ENCODE data around the gene MAT1A. TPM values are rescaled to one million over a fixed set of nuclear protein-coding genes. Genes with fewer than 3 reads are reported as not detected.
"Not testable (repeated sequence)": the region's sequence is repeated elsewhere in the genome, so short reads cannot be mapped to it uniquely, and the experiment has no call there.

The MAT1A gene
- polyA plus RNA-seq, 3 donors = not detected

DNA sequence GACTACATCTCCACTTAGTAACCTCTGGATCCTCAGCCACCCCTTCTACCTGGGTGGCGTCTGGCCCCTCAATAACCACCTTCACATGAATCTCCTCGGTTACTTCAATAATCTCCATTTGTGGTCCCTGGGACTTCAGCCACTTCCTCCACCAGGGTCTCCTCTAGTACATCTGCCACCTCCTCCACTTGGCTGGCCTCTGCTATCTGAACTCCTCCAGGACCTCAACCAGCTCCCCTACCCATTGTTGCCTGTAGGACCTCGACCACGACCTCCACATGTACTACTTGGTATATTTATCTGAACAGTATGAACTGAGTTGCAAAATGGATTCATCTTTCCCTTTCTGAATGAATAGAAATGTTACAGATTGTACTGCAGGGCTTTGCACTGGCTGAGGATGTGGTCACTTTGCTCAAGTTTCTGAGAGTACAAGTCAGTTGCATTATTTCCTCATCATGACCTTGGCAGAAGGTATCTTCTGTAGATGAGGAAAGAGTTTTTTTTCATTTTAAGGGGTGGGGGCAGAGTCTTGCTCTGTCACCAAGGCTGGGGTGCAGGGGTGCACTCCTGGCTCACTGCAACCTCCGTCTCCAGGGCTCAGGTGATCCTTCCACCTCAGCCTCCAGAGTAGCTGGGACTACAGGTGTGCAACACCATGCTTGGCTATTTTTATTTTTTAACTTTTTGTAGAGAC, 36.0 kb downstream of the MAT1A start:
- peaks cover 1 to 4% (median 2%) of the 10 kb centered on the region in 3 donors for H3K27me3 Mint-ChIP-seq (ENCODE audit: low read depth in 3 of 3)
- no peak overlapping the region for H3K4me3 ChIP-seq (replicated peaks in 1 of 3; ENCODE audit: low read depth in 2 of 3, low read length in 3 of 3)
- no peaks in the 10 kb centered on the region for H3K9me3 ChIP-seq (replicated peaks in 1 of 2; ENCODE audit: control insufficient read depth in 1 of 2, insufficient read depth in 1 of 2, low read length in 2 of 2)
- peaks cover 0 to 3% (median 0%) of the 10 kb centered on the region in 7 donors for H3K9me3 Mint-ChIP-seq
- peak overlapping the region; percentile 19 for H3K9ac ChIP-seq (ENCODE audit: insufficient read depth, low read length, poor library complexity, severe bottlenecking)
- no peaks in the 10 kb centered on the region for H3K27me3 ChIP-seq (ENCODE audit: control insufficient read depth in 2 of 2, insufficient read depth in 2 of 2, low read length in 2 of 2)
- 8% methylated on average over 3 of the region's 5 CpGs for WGBS (ENCODE audit: insufficient coverage)
- peak overlapping the region in 1 of 2 donors; percentile 24 for H3K27ac ChIP-seq (ENCODE audit: low read depth in 1 of 2, low read length in 2 of 2)
- H3K4me2 ChIP-seq (replicated peaks; ENCODE audit: extremely low read depth, low read length, poor library complexity, severe bottlenecking) = peak overlapping the region; percentile 20
- H3K79me2 ChIP-seq (ENCODE audit: insufficient read depth, low read length) = no peaks in the 10 kb centered on the region
- H2AFZ ChIP-seq (ENCODE audit: insufficient read depth, low read depth, low read length, poor library complexity, severe bottlenecking) = no peak overlapping the region
- H3K4me1 Mint-ChIP-seq = peaks cover 38% of the 10 kb centered on the region
- intact Hi-C loops (cut with micrococcal nuclease) = no loop called here
- H3K27ac Mint-ChIP-seq = peak overlapping the region in 4 of 7 donors; percentile 41 to 87 (median 66)
- no peaks in the 10 kb centered on the region for H3K36me3 Mint-ChIP-seq
- TF ChIP-seq, protein P1, sequence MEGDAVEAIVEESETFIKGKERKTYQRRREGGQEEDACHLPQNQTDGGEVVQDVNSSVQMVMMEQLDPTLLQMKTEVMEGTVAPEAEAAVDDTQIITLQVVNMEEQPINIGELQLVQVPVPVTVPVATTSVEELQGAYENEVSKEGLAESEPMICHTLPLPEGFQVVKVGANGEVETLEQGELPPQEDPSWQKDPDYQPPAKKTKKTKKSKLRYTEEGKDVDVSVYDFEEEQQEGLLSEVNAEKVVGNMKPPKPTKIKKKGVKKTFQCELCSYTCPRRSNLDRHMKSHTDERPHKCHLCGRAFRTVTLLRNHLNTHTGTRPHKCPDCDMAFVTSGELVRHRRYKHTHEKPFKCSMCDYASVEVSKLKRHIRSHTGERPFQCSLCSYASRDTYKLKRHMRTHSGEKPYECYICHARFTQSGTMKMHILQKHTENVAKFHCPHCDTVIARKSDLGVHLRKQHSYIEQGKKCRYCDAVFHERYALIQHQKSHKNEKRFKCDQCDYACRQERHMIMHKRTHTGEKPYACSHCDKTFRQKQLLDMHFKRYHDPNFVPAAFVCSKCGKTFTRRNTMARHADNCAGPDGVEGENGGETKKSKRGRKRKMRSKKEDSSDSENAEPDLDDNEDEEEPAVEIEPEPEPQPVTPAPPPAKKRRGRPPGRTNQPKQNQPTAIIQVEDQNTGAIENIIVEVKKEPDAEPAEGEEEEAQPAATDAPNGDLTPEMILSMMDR (IDR thresholded peaks at IDR 0.05) = no peak
- no peaks in the 10 kb centered on the region for H4K20me1 ChIP-seq (ENCODE audit: insufficient read depth, low read length)
- DNase-seq = peak; percentile 4 to 11 (median 7)
- H3K4me1 ChIP-seq (ENCODE audit: control insufficient read depth in 1 of 2, insufficient read depth in 2 of 2, low read length in 2 of 2) = peaks cover 22 to 24% of the 10 kb centered on the region in 2 donors
- no peaks in the 10 kb centered on the region for H3K36me3 ChIP-seq (replicated peaks in 1 of 2; ENCODE audit: control insufficient read depth in 1 of 2, insufficient read depth in 2 of 2, low read length in 2 of 2)
- peak overlapping the region in 1 of 2 donors; percentile 49 for H3K4me3 Mint-ChIP-seq

DNA sequence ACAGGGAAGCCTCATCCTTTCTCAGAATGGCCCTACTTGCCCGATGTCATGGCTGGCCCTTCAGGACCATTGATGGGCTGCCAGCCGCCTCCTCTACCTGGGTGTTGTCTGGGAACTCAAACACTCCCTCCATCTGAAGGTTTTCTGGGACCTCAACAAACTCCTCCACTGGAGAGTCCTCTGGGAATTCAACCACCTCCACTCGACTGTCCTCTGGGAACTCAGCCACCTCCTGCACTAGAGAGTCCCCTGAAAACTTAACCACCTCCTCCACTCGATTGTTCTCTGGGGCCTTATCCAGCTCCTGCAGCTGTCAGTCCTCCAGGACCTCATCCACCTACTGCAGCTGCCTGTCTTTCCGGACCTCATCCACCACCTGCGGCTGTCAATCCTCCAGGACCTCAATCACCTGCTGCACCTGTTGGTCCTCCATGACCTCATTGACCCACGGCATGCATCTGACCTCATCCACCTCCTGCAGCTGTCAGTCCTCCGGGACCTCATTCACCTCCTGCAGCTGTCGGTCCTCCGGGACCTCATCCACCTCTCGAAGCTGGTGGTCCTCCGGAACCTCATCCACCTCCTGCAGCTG, 37.1 kb downstream of the MAT1A start:
- no peak overlapping the region for H3K27ac ChIP-seq (ENCODE audit: low read depth in 1 of 2, low read length in 2 of 2)
- WGBS (ENCODE audit: insufficient coverage) = 98% methylated on average over 12 of the region's 12 CpGs
- H3K4me1 ChIP-seq (ENCODE audit: control insufficient read depth in 1 of 2, insufficient read depth in 2 of 2, low read length in 2 of 2) = peaks cover 22 to 24% of the 10 kb centered on the region in 2 donors
- H3K27me3 Mint-ChIP-seq (ENCODE audit: low read depth in 3 of 3) = peaks cover 1 to 4% (median 2%) of the 10 kb centered on the region in 3 donors
- H4K20me1 ChIP-seq (ENCODE audit: insufficient read depth, low read length) = no peaks in the 10 kb centered on the region
- no peak overlapping the region for H3K9ac ChIP-seq (ENCODE audit: insufficient read depth, low read length, poor library complexity, severe bottlenecking)
- no peaks in the 10 kb centered on the region for H3K9me3 ChIP-seq (replicated peaks in 1 of 2; ENCODE audit: control insufficient read depth in 1 of 2, insufficient read depth in 1 of 2, low read length in 2 of 2)
- H3K36me3 ChIP-seq (replicated peaks in 1 of 2; ENCODE audit: control insufficient read depth in 1 of 2, insufficient read depth in 2 of 2, low read length in 2 of 2) = no peaks in the 10 kb centered on the region
- TF ChIP-seq, protein P1 (IDR thresholded peaks at IDR 0.05) = no peak
- peaks cover 0 to 3% (median 0%) of the 10 kb centered on the region in 7 donors for H3K9me3 Mint-ChIP-seq
- peak in 1 of 3 donors; percentile 2 for DNase-seq
- H3K79me2 ChIP-seq (ENCODE audit: insufficient read depth, low read length) = no peaks in the 10 kb centered on the region
- intact Hi-C loops (cut with micrococcal nuclease) = no loop called here
- no peaks in the 10 kb centered on the region for H3K36me3 Mint-ChIP-seq
- no peaks in the 10 kb centered on the region for H3K27me3 ChIP-seq (ENCODE audit: control insufficient read depth in 2 of 2, insufficient read depth in 2 of 2, low read length in 2 of 2)
- peaks cover 39% of the 10 kb centered on the region for H3K4me1 Mint-ChIP-seq
- H3K4me3 ChIP-seq (replicated peaks in 1 of 3; ENCODE audit: low read depth in 2 of 3, low read length in 3 of 3) = no peak overlapping the region
- H3K4me2 ChIP-seq (replicated peaks; ENCODE audit: extremely low read depth, low read length, poor library complexity, severe bottlenecking) = no peak overlapping the region
- H3K4me3 Mint-ChIP-seq = no peak overlapping the region
- no peak overlapping the region for H2AFZ ChIP-seq (ENCODE audit: insufficient read depth, low read depth, low read length, poor library complexity, severe bottlenecking)
- peak overlapping the region in 3 of 7 donors; percentile 33 to 71 (median 35) for H3K27ac Mint-ChIP-seq

DNA sequence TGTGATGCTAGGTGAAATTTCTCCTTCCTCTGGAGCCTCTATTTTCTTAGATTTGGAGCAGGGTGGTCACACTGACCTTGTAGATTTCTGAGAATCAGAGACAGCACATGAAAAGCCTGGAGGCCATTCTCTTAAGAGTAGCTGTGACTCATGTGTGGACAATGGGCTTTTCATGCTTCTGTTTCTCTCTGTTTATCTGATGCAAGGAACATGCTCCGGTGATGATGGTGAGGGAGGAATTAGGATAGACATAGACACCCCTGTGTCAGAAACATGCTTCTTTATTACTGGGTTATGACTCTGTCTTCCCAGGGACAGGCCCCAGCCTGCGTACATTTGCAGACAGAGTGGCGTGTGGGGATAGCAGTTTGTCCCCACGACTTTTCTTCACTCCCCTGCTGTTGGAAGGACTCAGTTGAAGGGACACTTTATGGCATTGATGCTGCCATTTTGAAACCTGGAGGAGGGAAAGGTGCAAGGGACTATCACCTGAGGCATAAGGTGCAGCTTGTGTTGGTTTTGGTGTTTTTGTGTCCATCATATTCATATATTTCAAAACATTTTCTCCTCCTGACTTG, 37.7 kb downstream of the MAT1A start:
- H3K36me3 ChIP-seq (replicated peaks in 1 of 2; ENCODE audit: control insufficient read depth in 1 of 2, insufficient read depth in 2 of 2, low read length in 2 of 2); H3K9me3 Mint-ChIP-seq; H3K27ac ChIP-seq (ENCODE audit: low read depth in 1 of 2, low read length in 2 of 2); H2AFZ ChIP-seq (ENCODE audit: insufficient read depth, low read depth, low read length, poor library complexity, severe bottlenecking); DNase-seq; H3K27me3 ChIP-seq (ENCODE audit: control insufficient read depth in 2 of 2, insufficient read depth in 2 of 2, low read length in 2 of 2); H3K79me2 ChIP-seq (ENCODE audit: insufficient read depth, low read length); H3K9me3 ChIP-seq (replicated peaks in 1 of 2; ENCODE audit: control insufficient read depth in 1 of 2, insufficient read depth in 1 of 2, low read length in 2 of 2); H3K9ac ChIP-seq (ENCODE audit: insufficient read depth, low read length, poor library complexity, severe bottlenecking); H3K36me3 Mint-ChIP-seq; H4K20me1 ChIP-seq (ENCODE audit: insufficient read depth, low read length); H3K27me3 Mint-ChIP-seq (ENCODE audit: low read depth in 3 of 3); H3K4me2 ChIP-seq (replicated peaks; ENCODE audit: extremely low read depth, low read length, poor library complexity, severe bottlenecking); H3K4me3 ChIP-seq (replicated peaks in 1 of 3; ENCODE audit: low read depth in 2 of 3, low read length in 3 of 3); intact Hi-C loops (cut with micrococcal nuclease); H3K4me3 Mint-ChIP-seq: not testable (repeated sequence)
- Mint-ChIP-seq H3K27ac (peak overlapping the region in 1 of 7 donors; percentile 26), H3K4me1 (peaks cover 39% of the 10 kb centered on the region)
- WGBS (ENCODE audit: insufficient coverage) = 87% methylated on average over 3 of the region's 4 CpGs
- peaks cover 22 to 24% of the 10 kb centered on the region in 2 donors for H3K4me1 ChIP-seq (ENCODE audit: control insufficient read depth in 1 of 2, insufficient read depth in 2 of 2, low read length in 2 of 2)

Measured in CD14-positive monocyte (primary cell).